H9 (cell line): ENCODE measurements around the gene ADARB2. TPM values are rescaled to one million over a fixed set of nuclear protein-coding genes. Genes with fewer than 3 reads are reported as not detected.
A peak's percentile ranks its signal among the peaks of the same experiment; 100 is the strongest.

Source experiments
- DNase-seq: peaks from one replicate; pipeline ENCODE4 v3.0.0-alpha.2; 2017
- H2AFZ ChIP-seq: one replicate; pipeline ENCODE4 v1.6.1; 2013; ENCODE audit warnings: mild to moderate bottlenecking, low read length, control low read depth, moderate library complexity
- H2AK5ac ChIP-seq: 2 replicates; pipeline ENCODE4 v1.6.1; 2013; ENCODE audit warnings: low read length, control low read depth, mixed read lengths; ENCODE audit not compliant: insufficient read length
- H2BK120ac ChIP-seq: one replicate; pipeline ENCODE4 v1.6.1; 2013; ENCODE audit warnings: low read depth, mild to moderate bottlenecking, low read length, control low read depth, inconsistent platforms; ENCODE audit not compliant: poor library complexity, severe bottlenecking
- H2BK12ac ChIP-seq: 2 replicates; pipeline ENCODE4 v1.6.1; 2013; ENCODE audit warnings: low read length, control low read depth, mixed read lengths, low read depth; ENCODE audit not compliant: insufficient read length
- H2BK15ac ChIP-seq: 2 replicates; pipeline ENCODE4 v1.6.1; 2013; ENCODE audit warnings: low read depth, low read length, control low read depth
- H2BK20ac ChIP-seq: one replicate; pipeline ENCODE4 v1.6.1; 2013; ENCODE audit warnings: low read depth, mild to moderate bottlenecking, low read length, control low read depth, inconsistent platforms; ENCODE audit not compliant: poor library complexity, severe bottlenecking
- H2BK5ac ChIP-seq: 2 replicates; pipeline ENCODE4 v1.6.1; 2013; ENCODE audit warnings: low read length, control low read depth, mixed read lengths; ENCODE audit not compliant: insufficient read length
- H3K14ac ChIP-seq: 2 replicates; pipeline ENCODE4 v1.6.1; 2013; ENCODE audit warnings: low read length, control low read depth; ENCODE audit not compliant: insufficient read depth
- H3K18ac ChIP-seq: 2 replicates; pipeline ENCODE4 v1.6.1; 2013; ENCODE audit warnings: low read depth, mild to moderate bottlenecking, mixed read lengths, low read length, control low read depth; ENCODE audit not compliant: insufficient read length
- H3K23ac ChIP-seq: 2 replicates; pipeline ENCODE4 v1.6.1; 2013; ENCODE audit warnings: low read length, control low read depth, mixed read lengths, low read depth; ENCODE audit not compliant: insufficient read length
- H3K23me2 ChIP-seq: 2 replicates; pipeline ENCODE4 v1.6.1; 2013; ENCODE audit warnings: low read depth, mild to moderate bottlenecking, mixed read lengths, low read length, control low read depth; ENCODE audit not compliant: insufficient read length, poor library complexity, severe bottlenecking
- H3K27ac ChIP-seq: 2 replicates; pipeline ENCODE4 v1.5.1; 2013; ENCODE audit warnings: low read length, control low read depth, mixed read lengths, low read depth; ENCODE audit not compliant: insufficient read length
- H3K27me3 ChIP-seq: 2 replicates; pipeline ENCODE4 v1.6.1; 2013; ENCODE audit warnings: low read length, control low read depth, inconsistent platforms; ENCODE audit not compliant: insufficient read depth
- H3K4ac ChIP-seq: 2 replicates; pipeline ENCODE4 v1.6.1; 2013; ENCODE audit warnings: low read depth, mild to moderate bottlenecking, control low read depth, inconsistent platforms, low read length, moderate library complexity
- H3K4me1 ChIP-seq: 2 replicates; pipeline ENCODE4 v1.6.1; 2013; ENCODE audit warnings: low read length, control low read depth, inconsistent platforms; ENCODE audit not compliant: insufficient read depth
- H3K4me2 ChIP-seq: 2 replicates; pipeline ENCODE4 v1.6.1; 2013; ENCODE audit warnings: low read length, control low read depth, mixed read lengths; ENCODE audit not compliant: insufficient read length, insufficient read depth
- H3K56ac ChIP-seq: 2 replicates; pipeline ENCODE4 v1.6.1; 2013; ENCODE audit warnings: low read depth, mild to moderate bottlenecking, mixed read lengths, low read length, control low read depth; ENCODE audit not compliant: insufficient read length
- H3K79me1 ChIP-seq: 2 replicates; pipeline ENCODE4 v1.6.1; 2013; ENCODE audit warnings: low read depth, mild to moderate bottlenecking, moderate library complexity, low read length, control low read depth, inconsistent platforms; ENCODE audit not compliant: insufficient read depth, poor library complexity, severe bottlenecking
- H3K79me2 ChIP-seq: 2 replicates; pipeline ENCODE4 v1.6.1; 2013; ENCODE audit warnings: low read length, control low read depth, inconsistent platforms; ENCODE audit not compliant: insufficient read depth
- H3K9ac ChIP-seq: 2 replicates; pipeline ENCODE4 v1.6.1; 2013; ENCODE audit warnings: low read length, control low read depth, mixed read lengths; ENCODE audit not compliant: insufficient read length; ENCODE audit errors: extremely low read depth
- H3K9me3 ChIP-seq: one replicate; pipeline ENCODE4 v1.6.1; 2013; ENCODE audit warnings: low read depth, low read length, inconsistent platforms; ENCODE audit not compliant: control insufficient read depth
- H3T11ph ChIP-seq: one replicate; pipeline ENCODE4 v1.6.1; 2013; ENCODE audit warnings: mild to moderate bottlenecking, low read length, control low read depth, inconsistent platforms
- H4K20me1 ChIP-seq: one replicate; pipeline ENCODE4 v1.6.1; 2013; ENCODE audit not compliant: control insufficient read depth, insufficient read length, insufficient read depth
- H4K5ac ChIP-seq: 2 replicates; pipeline ENCODE4 v1.6.1; 2013; ENCODE audit warnings: low read depth, mild to moderate bottlenecking, mixed read lengths, low read length, control low read depth; ENCODE audit not compliant: insufficient read length
- H4K8ac ChIP-seq: replicated peaks from 2 replicates; pipeline ENCODE4 v1.6.1; 2013; ENCODE audit warnings: low read length, control low read depth, mixed read lengths, low read depth; ENCODE audit not compliant: insufficient read length
- H4K91ac ChIP-seq: 2 replicates; pipeline ENCODE4 v1.6.1; 2013; ENCODE audit warnings: low read depth, mild to moderate bottlenecking, moderate library complexity, mixed read lengths, low read length, control low read depth; ENCODE audit not compliant: insufficient read length
- H3K27ac Mint-ChIP-seq, 3 experiments: 2 replicates in 2 of 3; 3 replicates in 1 of 3; pipeline ENCODE4 v1.8.0; 2020 to 2021; ENCODE audit warnings: mixed read lengths in 3 of 3, mild to moderate bottlenecking in 1 of 3, moderate library complexity in 1 of 3
- H3K27me3 Mint-ChIP-seq: 2 replicates; pipeline ENCODE4 v1.8.0; 2021; ENCODE audit warnings: low read depth, mild to moderate bottlenecking, moderate library complexity, mixed read lengths
- H3K36me3 Mint-ChIP-seq, 3 experiments: 2 replicates in 2 of 3; 3 replicates in 1 of 3; pipeline ENCODE4 v1.8.0; 2020 to 2021; ENCODE audit warnings: low read depth in 3 of 3, mixed read lengths in 3 of 3; ENCODE audit not compliant: insufficient read depth in 1 of 3
- H3K4me1 Mint-ChIP-seq, 2 experiments: 2 replicates each; pipeline ENCODE4 v1.8.0; 2020; ENCODE audit warnings: mixed read lengths in 2 of 2
- H3K4me3 Mint-ChIP-seq, 2 experiments: 2 replicates in 1 of 2; 3 replicates in 1 of 2; pipeline ENCODE4 v1.8.0; 2020 to 2021; ENCODE audit warnings: mild to moderate bottlenecking in 2 of 2, mixed read lengths in 2 of 2, moderate library complexity in 1 of 2
- H3K9me3 Mint-ChIP-seq, 2 experiments: 2 replicates in 1 of 2; 3 replicates in 1 of 2; pipeline ENCODE4 v1.8.0; 2020; ENCODE audit warnings: mild to moderate bottlenecking in 2 of 2, mixed read lengths in 2 of 2, moderate library complexity in 1 of 2
- WGBS: extraction: QIAGEN DNeasy Blood & Tissue Kit; methylation state at CpG from one replicate; pipeline ENCODE4 v1.1.7; 2013; ENCODE audit warnings: missing lambda C conversion rate, low lambda C conversion rate, mixed read lengths; ENCODE audit not compliant: insufficient read length; ENCODE audit errors: extremely low coverage; 5-methylcytosine and 5-hydroxymethylcytosine counted together
- total RNA-seq: library from RNA; stranded (reverse); gene quantifications from 2 replicates; pipeline ENCODE4 v1.2.1, GENCODE V29; 2021
- TF ChIP-seq, protein P1 (sequence below): fragments of 200-600 bp; sonication (generic); conservative IDR thresholded peaks from 3 replicates; pipeline ENCODE4 v1.8.0; 2021; ENCODE audit warnings: antibody characterized with exemption, mild to moderate bottlenecking

The ADARB2 gene
- total RNA-seq, 1 experiment from 2014 or later, result 0.87 TPM

- H3K23ac ChIP-seq, result no peak overlapping the region
- no peak overlapping the region for H4K5ac ChIP-seq
- Mint-ChIP-seq H3K4me3 (no peak overlapping the region), H3K36me3 (0 out of 7 replicates have a peak, but pooled peaks cover 0 to under 1% (median 0%) of the 10 kb centered on the region in 3 experiments), H3K9me3 (no peaks in the 10 kb centered on the region; a peak in 1 of 5 replicates), H3K27ac (peak overlapping the region in 2 of 3 experiments; percentile 57 to 92; a peak in 2 of 7 replicates), H3K27me3 (peaks cover 8% of the 10 kb centered on the region), H3K4me1 (peaks cover 7 to 20% of the 10 kb centered on the region in 2 experiments; a peak in 3 of 4 replicates)
- no peak for DNase-seq
- no peak overlapping the region for H3K4me2 ChIP-seq
- H3K27ac ChIP-seq, result no peak overlapping the region
- H2AFZ ChIP-seq, result no peak overlapping the region
- no peak overlapping the region for H4K8ac ChIP-seq
- H2BK12ac ChIP-seq, result no peak overlapping the region
- H3K18ac ChIP-seq, result no peak overlapping the region
- H3K27me3 ChIP-seq, result no peaks in the 10 kb centered on the region
- H3K9me3 ChIP-seq, result no peaks in the 10 kb centered on the region
- H2BK120ac ChIP-seq, result no peak overlapping the region
- no peak overlapping the region for H2AK5ac ChIP-seq
- H2BK20ac ChIP-seq, result no peak overlapping the region
- H4K20me1 ChIP-seq, result no peaks in the 10 kb centered on the region
- H2BK5ac ChIP-seq, result no peak overlapping the region
- H4K91ac ChIP-seq, result no peak overlapping the region
- H3T11ph ChIP-seq, result no peak overlapping the region
- H3K79me2 ChIP-seq, result no peaks in the 10 kb centered on the region
- H3K23me2 ChIP-seq, result no peaks in the 10 kb centered on the region
- no peak overlapping the region for H2BK15ac ChIP-seq
- no CpG with 5 or more reads among the region's 7 CpGs for WGBS
- no peak overlapping the region for H3K14ac ChIP-seq
- TF ChIP-seq, protein P1, sequence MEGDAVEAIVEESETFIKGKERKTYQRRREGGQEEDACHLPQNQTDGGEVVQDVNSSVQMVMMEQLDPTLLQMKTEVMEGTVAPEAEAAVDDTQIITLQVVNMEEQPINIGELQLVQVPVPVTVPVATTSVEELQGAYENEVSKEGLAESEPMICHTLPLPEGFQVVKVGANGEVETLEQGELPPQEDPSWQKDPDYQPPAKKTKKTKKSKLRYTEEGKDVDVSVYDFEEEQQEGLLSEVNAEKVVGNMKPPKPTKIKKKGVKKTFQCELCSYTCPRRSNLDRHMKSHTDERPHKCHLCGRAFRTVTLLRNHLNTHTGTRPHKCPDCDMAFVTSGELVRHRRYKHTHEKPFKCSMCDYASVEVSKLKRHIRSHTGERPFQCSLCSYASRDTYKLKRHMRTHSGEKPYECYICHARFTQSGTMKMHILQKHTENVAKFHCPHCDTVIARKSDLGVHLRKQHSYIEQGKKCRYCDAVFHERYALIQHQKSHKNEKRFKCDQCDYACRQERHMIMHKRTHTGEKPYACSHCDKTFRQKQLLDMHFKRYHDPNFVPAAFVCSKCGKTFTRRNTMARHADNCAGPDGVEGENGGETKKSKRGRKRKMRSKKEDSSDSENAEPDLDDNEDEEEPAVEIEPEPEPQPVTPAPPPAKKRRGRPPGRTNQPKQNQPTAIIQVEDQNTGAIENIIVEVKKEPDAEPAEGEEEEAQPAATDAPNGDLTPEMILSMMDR, result no peak
- no peak overlapping the region for H3K9ac ChIP-seq
- no peaks in the 10 kb centered on the region for H3K79me1 ChIP-seq
- no peak overlapping the region for H3K4ac ChIP-seq
- H3K56ac ChIP-seq, result no peak overlapping the region
- H3K4me1 ChIP-seq, result no peaks in the 10 kb centered on the region
Measured at GRCh38 chr10:1553951-1554350, 183.4 kb downstream of the ADARB2 start.
